ENCODE data around the gene FAM13A.

FAM13A gene

GRCh38 chr4:89101256-89102161 lies 44.5 kb upstream of the FAM13A start:
- Histone ChIP-seq H3K4me1 (ENCODE audit: control insufficient read depth, insufficient read depth, low read length) (no peaks in the 10 kb centered on the region), H3K9me3 (ENCODE audit: control insufficient read depth, insufficient read depth, low read depth, low read length) (no peaks in the 10 kb centered on the region), H3K4me3 (ENCODE audit: low read depth, low read length) (no peak overlapping the region), H3K27ac (ENCODE audit: extremely low read depth, low read depth, low read length) (no peak overlapping the region), H3K36me3 (ENCODE audit: control insufficient read depth in 2 of 2, insufficient read depth in 1 of 2, low read length in 2 of 2) (no peaks in the 10 kb centered on the region)
- ChIA-PET CTCF (no interaction called here), POLR2A (no interaction called here)
- TF ChIP-seq REST (tag by site-specific recombination; IDR thresholded peaks at IDR 0.05) (no peak), ZNF610 (tag by site-specific recombination; IDR thresholded peaks at IDR 0.05; ENCODE audit: borderline replicate concordance) (no peak), ZNF426 (tag by site-specific recombination; IDR thresholded peaks at IDR 0.05) (no peak), ZNF221 (tag by site-specific recombination; IDR thresholded peaks at IDR 0.05; ENCODE audit: borderline replicate concordance) (no peak), ZNF223 (tag by site-specific recombination; IDR thresholded peaks at IDR 0.05) (no peak), ZNF335 (tag by site-specific recombination; conservative IDR thresholded peaks at IDR 0.05) (no peak), ZSCAN5A (tag by site-specific recombination; IDR thresholded peaks at IDR 0.05) (no peak), ZNF121 (tag by site-specific recombination; IDR thresholded peaks at IDR 0.05) (no peak), YY1 (tag by site-specific recombination; IDR thresholded peaks at IDR 0.05) (no peak)

- no peaks in the 10 kb centered on the region for H3K4me1 ChIP-seq (ENCODE audit: control insufficient read depth, insufficient read depth, low read length)
- TF ChIP-seq ZNF366 (tag by site-specific recombination; conservative IDR thresholded peaks at IDR 0.05) (no peak), PBX3 (CRISPR knock-in tag; IDR thresholded peaks at IDR 0.05) (no peak), ZNF169 (tag by site-specific recombination; IDR thresholded peaks at IDR 0.05) (no peak), ZNF623 (tag by site-specific recombination; IDR thresholded peaks at IDR 0.05) (no peak), ZNF530 (tag by site-specific recombination; IDR thresholded peaks at IDR 0.05; ENCODE audit: low read depth) (no peak), ZNF670 (tag by site-specific recombination; IDR thresholded peaks at IDR 0.05; ENCODE audit: low read depth) (no peak)
- ChIA-PET POLR2A (no interaction called here), CTCF (no interaction called here)
- no peak overlapping the region for H3K4me3 ChIP-seq (ENCODE audit: low read depth, low read length)
- H3K27ac ChIP-seq (ENCODE audit: extremely low read depth, low read depth, low read length) = no peak overlapping the region
- no peaks in the 10 kb centered on the region for H3K9me3 ChIP-seq (ENCODE audit: control insufficient read depth, insufficient read depth, low read depth, low read length)
- no peaks in the 10 kb centered on the region for H3K36me3 ChIP-seq (ENCODE audit: control insufficient read depth in 2 of 2, insufficient read depth in 1 of 2, low read length in 2 of 2)
Measured at GRCh38 chr4:89100853-89101252, 43.9 kb upstream of the FAM13A start.

GRCh38 chr4:89099471-89099870 lies 42.5 kb upstream of the FAM13A start:
- no peak for TF ChIP-seq KLF17 (tag by site-specific recombination; IDR thresholded peaks at IDR 0.05)
- no peak for TF ChIP-seq PBX3 (CRISPR knock-in tag; IDR thresholded peaks at IDR 0.05)
- no peak for TF ChIP-seq ZNF585B (tag by site-specific recombination; IDR thresholded peaks at IDR 0.05)
- Histone ChIP-seq H3K9me3 (ENCODE audit: control insufficient read depth, insufficient read depth, low read depth, low read length) (no peaks in the 10 kb centered on the region), H3K36me3 (ENCODE audit: control insufficient read depth in 2 of 2, insufficient read depth in 1 of 2, low read length in 2 of 2) (no peaks in the 10 kb centered on the region), H3K4me3 (ENCODE audit: low read depth, low read length) (no peak overlapping the region), H3K27ac (ENCODE audit: extremely low read depth, low read depth, low read length) (no peak overlapping the region), H3K4me1 (ENCODE audit: control insufficient read depth, insufficient read depth, low read length) (no peaks in the 10 kb centered on the region)
- ChIA-PET CTCF (no interaction called here), POLR2A (no interaction called here)
